Fibroblast of lung (primary cell): ENCODE results near the gene RHBDD1. TPM values are rescaled to one million over a fixed set of nuclear protein-coding genes. Genes with fewer than 3 reads are reported as not detected.

Experiments
- DNase-seq, 2 donors: peaks; one replicate each; pipeline versions ENCODE4 v3.0.0 to v3.0.0-alpha.2; 2010; ENCODE audit warnings: low read depth in 2 of 2
- H2AFZ ChIP-seq: 2 replicates; pipeline ENCODE4 v1.5.1; 2012; ENCODE audit warnings: low read length, control low read depth, inconsistent platforms
- H3K27ac ChIP-seq: 2 replicates; pipeline ENCODE4 v1.5.1; 2011; ENCODE audit warnings: low read length, control low read depth; ENCODE audit not compliant: insufficient read depth
- H3K27me3 ChIP-seq: 2 replicates; pipeline ENCODE4 v1.5.1; 2011; ENCODE audit warnings: mild to moderate bottlenecking, low read length; ENCODE audit not compliant: control insufficient read depth, insufficient read depth
- H3K36me3 ChIP-seq: 2 replicates; pipeline ENCODE4 v1.5.1; 2011; ENCODE audit warnings: low read length; ENCODE audit not compliant: control insufficient read depth, insufficient read depth
- H3K4me1 ChIP-seq: 2 replicates; pipeline ENCODE4 v1.5.1; 2011; ENCODE audit warnings: low read length; ENCODE audit not compliant: control insufficient read depth, insufficient read depth; ENCODE audit errors: extremely low read depth
- H3K4me2 ChIP-seq: 2 replicates; pipeline ENCODE4 v1.5.1; 2011; ENCODE audit warnings: low read length, control low read depth; ENCODE audit not compliant: insufficient read depth; ENCODE audit errors: extremely low read depth
- H3K4me3 ChIP-seq, 4 experiments: fragments of 200-600 bp in 1 of 4; sonication (generic) in 1 of 4; replicated peaks in 1 of 4; 2 replicates each; pipeline ENCODE4 v1.5.1; 2011 to 2016; ENCODE audit warnings: low read length in 4 of 4, low read depth in 3 of 4, mild to moderate bottlenecking in 3 of 4, control low read depth in 2 of 4, inconsistent platforms in 1 of 4, mixed read lengths in 1 of 4; ENCODE audit not compliant: insufficient read depth in 1 of 4; ENCODE audit errors: control extremely low read depth in 1 of 4
- H3K79me2 ChIP-seq: 2 replicates; pipeline ENCODE4 v1.5.1; 2012; ENCODE audit warnings: mild to moderate bottlenecking, low read length, inconsistent platforms; ENCODE audit not compliant: control insufficient read depth, insufficient read depth
- H3K9ac ChIP-seq: 2 replicates; pipeline ENCODE4 v1.5.1; 2011; ENCODE audit warnings: mild to moderate bottlenecking, low read length, control low read depth; ENCODE audit not compliant: insufficient read depth
- H3K9me3 ChIP-seq: 2 replicates; pipeline ENCODE4 v1.5.1; 2012; ENCODE audit warnings: low read depth, low read length; ENCODE audit not compliant: control insufficient read depth, insufficient read depth
- H4K20me1 ChIP-seq: 2 replicates; pipeline ENCODE4 v1.5.1; 2011; ENCODE audit warnings: low read length; ENCODE audit not compliant: control insufficient read depth, insufficient read depth; ENCODE audit errors: extremely low read depth
- EZH2 ChIP-seq: IDR thresholded peaks from 2 replicates; pipeline ENCODE4 v1.5.1; 2012; ENCODE audit warnings: low read length, control low read depth, mild to moderate bottlenecking; ENCODE audit errors: missing control alignments
- polyA plus RNA-seq, 2 donors: library from polyadenylated mRNA; depleted of rRNA in 1 of 2; stranded (reverse) in 1 of 2; unstranded in 1 of 2; fragments of >200 nt; gene quantifications; 2 replicates each; pipeline ENCODE4 v1.2.1, GENCODE V29; 2011 to 2012; ENCODE audit warnings: missing spikeins in 1 of 2
- total RNA-seq: library from RNA; depleted of rRNA; stranded (reverse); fragments of >200 nt; gene quantifications from 2 replicates; pipeline ENCODE4 v1.2.1, GENCODE V29; 2014
- TF ChIP-seq, protein P1 (sequence below), 2 donors: IDR thresholded peaks in 1 of 2; conservative IDR thresholded peaks in 1 of 2; 1 replicate in 1 of 2; 2 replicates in 1 of 2; pipeline ENCODE4 v1.5.1; 2011 to 2012; ENCODE audit warnings: low read length in 2 of 2, control low read depth in 1 of 2, inconsistent platforms in 1 of 2, low read depth in 1 of 2, mild to moderate bottlenecking in 1 of 2

Gene RHBDD1
- total and polyA plus RNA-seq, 2 donors (not counting 1 experiment from before 2014, with no cell fraction given), result 31.5 to 85.4 TPM

DNA sequence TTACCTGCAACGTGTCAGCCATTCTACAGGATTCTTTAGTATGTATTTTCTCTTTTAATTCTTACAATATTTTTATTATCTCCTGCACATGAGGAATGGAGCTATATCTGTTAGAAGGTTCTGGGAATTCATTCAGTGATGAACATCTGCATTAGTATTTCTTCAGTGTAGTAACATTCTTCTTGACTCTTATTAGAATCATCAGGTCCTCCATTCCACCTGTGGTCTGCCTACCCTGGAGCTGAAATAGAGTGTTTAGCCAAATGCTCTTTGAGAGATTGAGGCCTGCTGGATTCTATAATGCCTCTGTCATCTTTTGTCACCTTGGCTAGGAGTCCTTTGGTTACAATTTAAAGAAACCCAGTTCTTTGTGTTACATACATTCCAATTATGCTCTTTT is 54.4 kb downstream of the RHBDD1 start:
- Histone ChIP-seq H3K4me2 (no peak overlapping the region), H3K27ac (no peak overlapping the region), H3K36me3 (no peaks in the 10 kb centered on the region), H4K20me1 (no peaks in the 10 kb centered on the region), H3K9ac (no peak overlapping the region), H3K4me1 (peaks cover 13% of the 10 kb centered on the region), H3K79me2 (no peaks in the 10 kb centered on the region), H3K27me3 (no peaks in the 10 kb centered on the region), H2AFZ (no peak overlapping the region), H3K9me3 (no peaks in the 10 kb centered on the region), H3K4me3 (no peak overlapping the region)
- no peak for DNase-seq
- TF ChIP-seq EZH2, result no peak

DNA sequence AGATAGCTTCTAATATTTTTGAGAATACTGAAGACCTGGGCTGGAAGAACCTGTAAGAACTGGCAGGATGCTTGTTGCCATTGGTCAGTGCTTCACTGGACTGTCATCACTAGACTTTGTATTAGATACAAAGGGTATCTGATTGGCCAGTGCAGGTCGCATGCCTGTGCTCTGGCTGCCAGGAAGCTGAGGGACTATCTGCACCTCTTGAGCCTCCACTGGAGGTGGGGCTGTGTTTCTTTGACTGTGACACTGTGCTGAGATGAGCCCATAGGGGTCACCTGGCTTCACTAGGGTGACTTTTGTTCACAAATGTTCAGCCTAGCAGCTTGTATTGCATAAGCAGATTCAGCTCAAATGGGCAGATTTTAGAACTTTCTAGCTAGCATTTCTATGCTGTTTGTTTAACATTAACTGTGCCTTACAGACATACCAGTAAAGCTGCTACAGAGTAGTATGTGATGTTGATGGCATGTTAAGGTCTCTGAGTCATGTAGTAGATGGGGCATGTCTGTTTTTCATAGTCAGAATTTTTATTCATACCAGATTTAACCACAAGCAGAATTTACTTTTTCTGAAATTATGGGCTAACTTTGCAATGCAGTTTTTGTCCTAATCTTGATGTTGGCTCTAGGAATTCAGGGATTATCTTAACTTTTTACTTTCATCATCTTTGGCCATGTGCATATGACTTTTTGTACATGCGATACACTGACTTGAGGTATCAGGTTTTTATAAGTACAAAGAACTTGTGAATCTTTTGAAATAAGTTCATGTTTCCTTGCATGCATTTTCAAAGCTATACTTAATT is 56.1 kb downstream of the RHBDD1 start:
- Histone ChIP-seq H3K4me2 (peak overlapping the region; percentile 41), H3K27me3 (no peaks in the 10 kb centered on the region), H3K79me2 (no peaks in the 10 kb centered on the region), H3K9ac (no peak overlapping the region), H3K4me3 (no peak overlapping the region), H4K20me1 (no peaks in the 10 kb centered on the region), H3K9me3 (no peaks in the 10 kb centered on the region), H3K27ac (peak overlapping the region; percentile 67), H3K36me3 (no peaks in the 10 kb centered on the region), H2AFZ (no peak overlapping the region), H3K4me1 (peaks cover 13% of the 10 kb centered on the region)
- DNase-seq, result peak; percentile 87 to 94
- TF ChIP-seq, protein P1, sequence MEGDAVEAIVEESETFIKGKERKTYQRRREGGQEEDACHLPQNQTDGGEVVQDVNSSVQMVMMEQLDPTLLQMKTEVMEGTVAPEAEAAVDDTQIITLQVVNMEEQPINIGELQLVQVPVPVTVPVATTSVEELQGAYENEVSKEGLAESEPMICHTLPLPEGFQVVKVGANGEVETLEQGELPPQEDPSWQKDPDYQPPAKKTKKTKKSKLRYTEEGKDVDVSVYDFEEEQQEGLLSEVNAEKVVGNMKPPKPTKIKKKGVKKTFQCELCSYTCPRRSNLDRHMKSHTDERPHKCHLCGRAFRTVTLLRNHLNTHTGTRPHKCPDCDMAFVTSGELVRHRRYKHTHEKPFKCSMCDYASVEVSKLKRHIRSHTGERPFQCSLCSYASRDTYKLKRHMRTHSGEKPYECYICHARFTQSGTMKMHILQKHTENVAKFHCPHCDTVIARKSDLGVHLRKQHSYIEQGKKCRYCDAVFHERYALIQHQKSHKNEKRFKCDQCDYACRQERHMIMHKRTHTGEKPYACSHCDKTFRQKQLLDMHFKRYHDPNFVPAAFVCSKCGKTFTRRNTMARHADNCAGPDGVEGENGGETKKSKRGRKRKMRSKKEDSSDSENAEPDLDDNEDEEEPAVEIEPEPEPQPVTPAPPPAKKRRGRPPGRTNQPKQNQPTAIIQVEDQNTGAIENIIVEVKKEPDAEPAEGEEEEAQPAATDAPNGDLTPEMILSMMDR (conservative IDR thresholded peaks at IDR 0.05 in 1 of 2, IDR thresholded peaks at IDR 0.05 in 1 of 2; ENCODE audit: low read depth in 1 of 2, low read length in 2 of 2), result no peak
- no peak for TF ChIP-seq EZH2

DNA sequence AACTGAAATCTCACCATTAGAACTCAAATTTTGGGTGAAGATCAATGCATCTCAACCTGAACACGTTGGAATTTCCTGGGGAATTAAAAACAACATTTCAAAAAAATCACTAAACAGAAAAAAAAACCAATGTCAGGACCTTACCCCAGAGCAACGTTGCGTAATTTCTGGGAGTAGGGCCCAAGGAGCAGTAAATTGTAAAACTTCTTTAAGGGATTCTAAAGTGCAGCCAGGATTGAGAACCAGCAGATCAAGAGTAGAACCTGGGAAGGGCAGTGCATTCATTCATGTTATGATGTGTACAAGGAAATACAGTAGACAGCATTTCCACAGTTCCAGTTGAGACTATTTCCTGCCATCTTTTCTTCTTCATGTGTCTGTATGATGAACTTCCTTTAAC is 56.9 kb downstream of the RHBDD1 start:
- no peaks in the 10 kb centered on the region for H3K27me3 ChIP-seq
- peak overlapping the region; percentile 40 for H3K27ac ChIP-seq
- H3K4me2 ChIP-seq, result peak overlapping the region; percentile 60
- no peak overlapping the region for H2AFZ ChIP-seq
- no peak for TF ChIP-seq EZH2
- TF ChIP-seq, protein P1 (conservative IDR thresholded peaks at IDR 0.05 in 1 of 2, IDR thresholded peaks at IDR 0.05 in 1 of 2; ENCODE audit: low read depth in 1 of 2, low read length in 2 of 2), result no peak
- DNase-seq, result peak in 1 of 2 donors; percentile 71
- no peaks in the 10 kb centered on the region for H3K36me3 ChIP-seq
- no peaks in the 10 kb centered on the region for H3K79me2 ChIP-seq
- H4K20me1 ChIP-seq, result no peaks in the 10 kb centered on the region
- H3K9me3 ChIP-seq, result no peaks in the 10 kb centered on the region
- H3K4me3 ChIP-seq, result no peak overlapping the region
- H3K9ac ChIP-seq, result no peak overlapping the region
- H3K4me1 ChIP-seq, result peaks cover 13% of the 10 kb centered on the region
